ENCODE results near the gene TSPYL4. TPM values are rescaled to one million over a fixed set of nuclear protein-coding genes. Genes with fewer than 3 reads are reported as not detected.

Gene TSPYL4
- total RNA-seq, 2 donors from 2014 or later, result 10.3 to 13.1 TPM

DNA sequence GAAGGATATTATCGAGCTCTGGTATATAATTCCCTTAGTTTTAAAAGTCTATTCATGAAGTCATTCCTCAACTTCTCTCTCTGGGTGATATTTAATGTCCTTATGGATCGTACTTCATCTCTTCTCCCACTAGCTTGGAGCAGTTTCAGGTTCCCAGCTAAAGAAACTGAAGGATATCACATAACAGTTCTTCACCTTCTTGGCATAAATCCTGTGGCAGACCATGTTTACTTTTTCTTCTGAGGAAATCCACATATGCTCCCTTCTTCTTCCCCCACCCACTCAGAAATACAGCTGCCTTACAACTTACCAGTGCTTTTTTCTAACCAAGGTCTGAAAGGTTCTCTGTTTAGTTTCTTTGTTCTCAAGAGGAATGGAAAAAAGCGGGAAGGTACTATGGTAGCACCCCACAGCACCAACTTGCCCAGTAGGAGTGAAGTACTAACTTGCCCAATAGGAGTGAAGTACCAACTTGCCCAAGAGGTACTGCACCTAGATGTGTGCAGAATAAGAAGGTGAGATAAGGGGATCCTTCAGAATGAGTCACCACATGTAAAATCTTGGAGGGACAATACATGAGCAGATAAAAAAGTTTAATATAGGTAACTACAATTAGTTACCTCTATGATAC lies 53.1 kb downstream of the TSPYL4 start:
- no peak for ATAC-seq (replicated peaks)
- no peaks in the 10 kb centered on the region for H3K4me1 Mint-ChIP-seq
- no peaks in the 10 kb centered on the region for H3K9me3 Mint-ChIP-seq
- H3K36me3 Mint-ChIP-seq (ENCODE audit: low read depth), result no peaks in the 10 kb centered on the region
- H3K27me3 Mint-ChIP-seq, result no peaks in the 10 kb centered on the region
- no peak overlapping the region for H3K4me3 Mint-ChIP-seq
- no peak overlapping the region for H3K27ac Mint-ChIP-seq

Other genes starting within 250 kb of the TSPYL4 start
- under 1 TPM; 0.05 to 0.06 TPM for gene FRK, start 193.2 kb downstream of the TSPYL4 start, total RNA-seq
- 10 to 100 TPM; 37.5 to 47.1 TPM for gene NT5DC1, start 153.2 kb downstream of the TSPYL4 start, total RNA-seq
- not detected for gene COL10A1, start 127.9 kb downstream of the TSPYL4 start, total RNA-seq
- gene TSPYL1, start 25.9 kb upstream of the TSPYL4 start, total RNA-seq, result 10 to 100 TPM; 47.9 to 64.6 TPM
- 10 to 100 TPM; 26.0 to 28.9 TPM for gene DSE, start 116.9 kb upstream of the TSPYL4 start, total RNA-seq
- gene CALHM6, start 207.3 kb upstream of the TSPYL4 start, total RNA-seq, result 10 to 100 TPM in 1 of 2 donors, 1 to 10 TPM in 1; 7.5 to 18.9 TPM